M059J (cell line): ENCODE results near the gene CLCN7. TPM values are rescaled to one million over a fixed set of nuclear protein-coding genes. Genes with fewer than 3 reads are reported as not detected.

Experiments used
- DNase-seq: peaks from one replicate; pipeline ENCODE4 v3.0.0-alpha.2; 2012; ENCODE audit warnings: low read depth
- total RNA-seq: library from RNA; depleted of rRNA; stranded (reverse); fragments of >200 nt; shearing (Covaris generic); gene quantifications from 2 replicates; pipeline ENCODE4 v1.2.3, GENCODE V29; 2014; rRNA removed

Gene CLCN7, protein sequence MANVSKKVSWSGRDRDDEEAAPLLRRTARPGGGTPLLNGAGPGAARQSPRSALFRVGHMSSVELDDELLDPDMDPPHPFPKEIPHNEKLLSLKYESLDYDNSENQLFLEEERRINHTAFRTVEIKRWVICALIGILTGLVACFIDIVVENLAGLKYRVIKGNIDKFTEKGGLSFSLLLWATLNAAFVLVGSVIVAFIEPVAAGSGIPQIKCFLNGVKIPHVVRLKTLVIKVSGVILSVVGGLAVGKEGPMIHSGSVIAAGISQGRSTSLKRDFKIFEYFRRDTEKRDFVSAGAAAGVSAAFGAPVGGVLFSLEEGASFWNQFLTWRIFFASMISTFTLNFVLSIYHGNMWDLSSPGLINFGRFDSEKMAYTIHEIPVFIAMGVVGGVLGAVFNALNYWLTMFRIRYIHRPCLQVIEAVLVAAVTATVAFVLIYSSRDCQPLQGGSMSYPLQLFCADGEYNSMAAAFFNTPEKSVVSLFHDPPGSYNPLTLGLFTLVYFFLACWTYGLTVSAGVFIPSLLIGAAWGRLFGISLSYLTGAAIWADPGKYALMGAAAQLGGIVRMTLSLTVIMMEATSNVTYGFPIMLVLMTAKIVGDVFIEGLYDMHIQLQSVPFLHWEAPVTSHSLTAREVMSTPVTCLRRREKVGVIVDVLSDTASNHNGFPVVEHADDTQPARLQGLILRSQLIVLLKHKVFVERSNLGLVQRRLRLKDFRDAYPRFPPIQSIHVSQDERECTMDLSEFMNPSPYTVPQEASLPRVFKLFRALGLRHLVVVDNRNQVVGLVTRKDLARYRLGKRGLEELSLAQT
- 44.0 and 84.0 TPM in 2 replicates for total RNA-seq

DNA sequence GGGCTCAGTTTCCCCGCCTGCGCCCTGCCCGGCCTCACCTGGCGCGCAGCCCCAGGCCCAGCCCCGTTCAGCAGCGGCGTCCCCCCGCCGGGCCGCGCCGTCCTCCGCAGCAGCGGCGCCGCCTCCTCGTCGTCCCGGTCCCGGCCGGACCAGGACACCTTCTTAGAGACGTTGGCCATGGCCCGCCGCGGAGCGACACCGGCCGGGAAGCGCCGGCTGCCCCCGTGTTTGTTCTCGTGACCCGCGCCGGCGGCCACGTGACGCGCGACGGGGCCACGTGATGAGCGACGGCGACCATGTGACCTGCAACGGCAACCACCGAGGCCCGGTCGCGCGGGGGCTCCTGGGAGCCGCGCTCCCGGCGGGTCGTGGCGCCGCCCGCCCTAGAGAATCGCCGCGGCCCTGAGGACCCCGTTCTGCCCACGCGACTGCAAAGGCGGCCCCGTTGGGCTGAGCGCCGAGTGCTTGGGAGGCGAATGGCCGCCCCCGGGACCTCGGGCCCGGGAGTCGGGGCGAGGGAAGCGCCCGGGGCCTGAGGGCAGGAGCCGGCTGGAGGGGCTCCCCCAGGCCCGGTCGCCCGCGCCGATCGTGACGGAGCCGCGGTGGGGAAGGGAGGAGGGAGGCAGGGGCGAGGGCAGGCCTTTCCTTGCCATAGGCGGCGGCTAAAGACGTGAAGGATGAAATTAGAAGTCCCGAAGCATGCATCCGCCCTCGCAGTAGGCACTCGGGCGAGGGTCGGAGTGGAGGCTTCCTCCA, at the start of gene CLCN7:
Gene CLCN7, minus strand, starts transcription at position 233 of the 756 bp plus-strand sequence. Its CDS starts 54 bp downstream, at position 179.
- peak; percentile 80 for DNase-seq

DNA sequence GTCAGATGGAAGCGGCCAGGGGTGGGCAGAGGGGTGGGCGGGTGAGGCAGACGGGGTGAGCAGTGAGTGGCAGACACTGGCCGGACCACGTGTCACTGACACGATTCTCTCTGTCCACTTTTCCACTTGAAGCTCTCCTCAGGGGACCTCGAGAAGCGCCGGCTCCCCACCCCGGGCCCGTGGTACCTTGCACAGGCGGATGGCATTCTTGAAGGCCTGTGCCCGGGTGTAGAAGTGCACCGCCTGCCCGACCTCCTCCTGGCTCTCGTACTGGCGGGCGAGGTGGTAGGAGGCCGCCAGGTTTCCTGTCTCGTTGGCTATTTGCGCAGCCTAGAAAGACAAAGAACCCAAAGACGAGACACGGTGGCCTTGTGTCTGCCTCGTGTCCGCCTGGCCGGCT, 49.5 kb upstream of the CLCN7 start:
- no peak for DNase-seq

DNA sequence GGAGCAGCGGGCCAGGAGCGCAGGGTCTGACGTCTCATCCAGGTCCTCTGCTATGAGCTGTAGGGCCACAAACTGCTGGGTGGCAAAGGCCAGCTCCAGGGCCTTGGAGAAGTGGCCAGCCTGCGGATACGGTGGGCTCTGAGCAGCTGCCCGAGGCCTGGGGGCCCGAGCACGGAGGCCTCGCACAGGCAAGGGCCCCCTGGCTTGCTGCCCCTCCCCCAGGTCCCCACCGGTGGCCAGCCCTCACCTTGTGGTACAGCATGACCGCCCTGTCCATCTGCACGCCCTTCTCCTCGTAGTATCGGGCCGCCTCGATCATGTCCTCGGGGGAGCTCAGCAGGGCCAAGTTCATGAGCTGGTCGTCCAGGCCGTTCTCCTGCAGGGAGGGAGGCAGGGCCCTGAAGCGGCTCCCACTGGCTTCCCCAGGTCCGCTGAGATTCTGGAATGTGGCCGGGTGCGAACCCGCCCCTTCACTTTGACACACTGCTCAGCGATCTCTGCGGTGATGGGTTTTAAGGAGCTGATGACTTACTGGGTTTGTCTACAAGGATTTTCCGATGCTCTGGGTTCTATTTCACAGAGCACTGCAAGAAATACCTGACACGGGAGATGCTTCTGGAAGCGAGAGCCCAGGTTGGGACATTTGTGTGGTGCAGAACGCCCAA, 48.9 kb upstream of the CLCN7 start:
- no peak for DNase-seq

DNA sequence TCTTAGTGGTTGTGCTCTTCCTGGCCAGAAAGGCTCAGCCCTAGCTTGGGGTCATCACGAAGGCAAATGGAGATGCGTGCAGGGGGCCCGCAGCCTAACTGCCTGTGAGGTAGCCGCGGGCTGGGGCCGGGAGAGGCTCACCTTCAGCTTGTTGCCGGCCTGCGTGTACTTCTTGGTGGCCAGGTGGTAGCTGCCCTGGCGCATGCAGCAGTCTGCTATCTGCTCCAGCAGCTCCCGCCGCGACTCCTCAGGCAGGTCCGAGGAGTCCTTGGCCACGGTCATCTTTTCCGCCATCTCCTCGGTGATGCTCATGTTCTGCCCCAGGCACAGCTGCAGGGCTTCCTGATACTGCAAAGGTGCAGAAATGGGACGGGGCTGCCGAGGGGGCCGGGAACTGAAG, 45.6 kb upstream of the CLCN7 start:
- no peak for DNase-seq

DNA sequence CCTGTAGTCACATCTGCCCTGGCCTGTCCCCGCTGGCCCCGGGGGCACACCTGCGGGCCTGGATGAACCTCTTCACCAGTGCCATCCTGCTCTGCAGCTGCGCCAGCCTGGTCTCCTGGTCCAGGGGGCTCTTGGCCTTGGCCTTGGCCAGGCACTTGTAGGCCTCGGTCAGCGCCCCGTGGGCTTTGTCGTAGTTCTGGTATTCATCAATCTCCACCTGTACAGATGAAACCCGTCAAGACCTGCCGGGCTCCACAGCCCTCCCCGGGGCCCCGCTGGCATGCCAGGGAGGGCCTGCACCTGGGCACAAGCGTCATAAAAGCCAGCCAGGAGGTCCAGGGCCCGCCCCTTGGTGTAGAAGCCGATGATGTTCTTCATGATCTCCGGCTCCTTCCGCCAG, 45.0 kb upstream of the CLCN7 start:
- no peak for DNase-seq

DNA sequence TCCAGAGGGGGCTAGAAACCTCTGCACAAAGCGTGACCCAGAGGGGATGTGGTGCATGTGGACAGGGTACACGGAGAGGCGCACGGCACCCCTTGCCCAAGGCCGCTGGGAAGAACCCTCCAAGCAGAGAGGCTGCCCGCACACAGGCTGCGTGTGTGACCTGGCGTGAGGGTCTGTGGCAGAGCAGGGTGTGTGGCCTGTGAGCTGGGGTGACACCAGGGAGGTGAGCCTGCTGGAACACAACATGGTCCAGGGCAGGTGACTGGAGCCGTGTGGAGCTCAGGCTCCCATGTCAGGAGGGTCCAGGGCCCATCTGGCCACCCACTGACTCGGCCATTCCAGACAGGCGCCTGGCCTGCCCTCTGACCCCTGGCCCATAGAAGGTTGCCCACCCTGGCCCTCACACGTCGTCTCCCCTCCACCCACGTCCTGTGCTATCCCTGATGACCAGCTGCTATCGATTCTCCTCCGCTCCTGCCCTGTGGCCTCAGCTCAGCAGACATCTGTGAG, 43.9 kb upstream of the CLCN7 start:
- DNase-seq, result no peak

DNA sequence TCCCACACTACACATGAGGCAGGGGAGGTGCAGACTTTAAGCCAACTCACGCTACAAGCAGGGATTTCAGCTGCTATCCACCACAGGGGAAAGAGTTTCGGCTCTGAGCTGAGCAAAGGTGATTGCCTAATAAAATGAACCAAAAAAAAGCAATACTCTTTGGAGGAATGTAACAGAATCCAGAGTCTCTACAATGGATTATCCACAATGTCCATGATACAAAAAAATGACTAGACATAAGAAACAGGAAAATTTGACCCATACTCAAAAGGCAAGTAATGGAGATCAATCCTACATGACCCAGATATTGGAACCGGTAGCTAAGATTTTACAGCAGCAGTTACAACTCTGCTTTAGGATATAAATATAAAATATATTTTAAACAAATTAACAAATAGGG, 39.7 kb upstream of the CLCN7 start:
- DNase-seq, result no peak

DNA sequence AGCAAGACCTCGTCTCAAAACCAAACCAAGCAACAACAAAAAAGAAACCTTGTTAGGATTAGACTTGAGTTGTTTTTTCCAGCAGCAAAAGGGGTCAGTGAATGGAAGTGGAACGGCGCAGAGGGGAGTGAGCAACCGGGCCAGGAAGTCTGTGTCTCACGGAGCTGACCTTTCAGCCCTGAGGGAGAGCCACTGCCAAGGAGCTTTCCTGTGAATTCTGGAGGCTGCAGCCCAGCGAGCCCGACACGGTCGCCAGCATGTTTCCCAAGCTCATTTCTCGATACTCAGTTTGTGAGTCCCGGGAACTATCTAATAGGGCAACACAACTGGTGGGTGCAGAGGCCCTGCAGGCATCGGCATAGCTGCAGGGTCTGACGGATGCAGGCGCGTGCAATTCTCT, 37.9 kb upstream of the CLCN7 start:
- no peak for DNase-seq

DNA sequence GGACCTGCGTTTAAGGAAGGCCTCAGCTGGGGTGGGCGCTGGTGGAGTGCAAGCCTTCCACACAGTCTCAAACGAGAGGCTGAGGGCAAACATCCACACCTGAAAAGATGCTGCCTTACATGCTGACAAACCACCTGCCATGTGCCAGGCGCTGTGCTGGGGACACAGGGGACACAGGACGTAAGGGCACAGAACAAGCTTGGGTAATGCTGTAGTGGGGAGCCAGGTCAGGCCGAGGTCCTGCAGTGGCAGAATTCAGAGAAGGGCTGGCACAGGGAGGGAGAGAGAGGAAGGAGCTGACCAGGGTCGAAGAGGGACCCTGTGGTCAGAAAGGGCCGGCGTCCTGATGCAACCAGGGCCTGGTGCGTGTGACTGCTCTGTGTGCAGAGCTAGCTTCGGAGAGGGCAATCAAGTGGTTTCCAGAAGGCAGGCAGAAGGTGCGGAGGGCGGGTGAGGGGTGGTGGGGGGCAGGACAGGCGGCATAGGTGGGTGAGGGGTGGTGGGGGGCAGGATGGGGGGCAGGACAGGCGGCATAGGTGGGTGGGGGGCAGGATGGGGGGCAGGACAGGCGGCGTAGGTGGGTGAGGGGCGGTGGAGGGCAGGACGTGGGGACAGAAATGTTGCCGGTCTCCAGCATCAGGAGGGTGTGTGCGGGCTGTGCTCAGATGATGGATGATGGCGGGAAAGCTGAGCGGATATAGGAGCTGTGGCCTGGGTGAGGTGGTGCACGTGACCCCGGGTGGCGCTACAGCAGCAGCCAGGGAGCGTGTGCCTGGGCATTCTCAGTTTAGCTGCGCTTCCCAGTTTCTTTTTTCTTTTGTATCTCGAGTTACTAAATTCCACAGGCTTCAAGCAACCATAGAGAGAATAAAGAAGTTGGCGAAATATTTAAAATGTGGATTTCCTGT, 37.1 kb upstream of the CLCN7 start:
- DNase-seq, result no peak

DNA sequence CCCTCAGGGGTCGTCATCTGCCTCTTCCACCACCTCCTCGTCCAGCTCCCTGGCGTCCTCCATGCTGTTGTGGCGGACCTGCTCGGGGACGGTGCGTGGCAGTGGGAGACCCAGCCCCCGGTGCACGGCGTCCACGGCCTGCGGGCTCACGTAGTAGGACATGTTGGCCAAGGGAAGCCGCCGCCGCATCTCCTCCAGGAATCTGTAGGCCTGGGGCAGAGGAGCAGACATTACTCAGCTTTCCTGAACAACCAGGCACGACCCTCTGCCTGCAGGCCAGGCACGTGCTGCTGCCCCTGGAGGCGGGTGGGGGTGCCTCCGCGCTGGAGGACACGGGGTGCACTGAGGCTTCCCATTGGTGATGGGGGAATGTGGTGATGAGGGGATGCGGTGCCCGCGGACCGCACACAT, 36.1 kb upstream of the CLCN7 start:
- no peak for DNase-seq

DNA sequence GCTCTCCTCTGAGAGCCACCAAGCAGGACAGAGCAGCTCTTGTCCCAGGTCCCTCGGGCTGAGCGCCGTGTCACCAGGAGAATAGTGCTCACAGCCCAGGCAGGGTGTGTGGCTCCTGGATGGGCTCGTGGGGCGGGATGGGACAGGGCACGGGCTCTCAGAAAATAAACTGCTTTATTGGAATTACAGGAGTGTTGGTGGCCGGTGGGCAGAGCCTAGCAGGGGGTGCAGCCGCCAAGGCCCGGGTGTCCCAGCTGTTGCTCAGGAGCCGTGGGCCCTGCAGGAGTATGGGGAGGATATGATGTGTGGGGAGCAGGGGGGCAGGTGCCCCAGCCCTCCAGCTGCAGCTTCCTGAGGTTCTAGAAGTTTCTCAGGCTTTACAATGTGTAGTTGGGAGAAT, 35.4 kb upstream of the CLCN7 start:
- DNase-seq, result no peak

DNA sequence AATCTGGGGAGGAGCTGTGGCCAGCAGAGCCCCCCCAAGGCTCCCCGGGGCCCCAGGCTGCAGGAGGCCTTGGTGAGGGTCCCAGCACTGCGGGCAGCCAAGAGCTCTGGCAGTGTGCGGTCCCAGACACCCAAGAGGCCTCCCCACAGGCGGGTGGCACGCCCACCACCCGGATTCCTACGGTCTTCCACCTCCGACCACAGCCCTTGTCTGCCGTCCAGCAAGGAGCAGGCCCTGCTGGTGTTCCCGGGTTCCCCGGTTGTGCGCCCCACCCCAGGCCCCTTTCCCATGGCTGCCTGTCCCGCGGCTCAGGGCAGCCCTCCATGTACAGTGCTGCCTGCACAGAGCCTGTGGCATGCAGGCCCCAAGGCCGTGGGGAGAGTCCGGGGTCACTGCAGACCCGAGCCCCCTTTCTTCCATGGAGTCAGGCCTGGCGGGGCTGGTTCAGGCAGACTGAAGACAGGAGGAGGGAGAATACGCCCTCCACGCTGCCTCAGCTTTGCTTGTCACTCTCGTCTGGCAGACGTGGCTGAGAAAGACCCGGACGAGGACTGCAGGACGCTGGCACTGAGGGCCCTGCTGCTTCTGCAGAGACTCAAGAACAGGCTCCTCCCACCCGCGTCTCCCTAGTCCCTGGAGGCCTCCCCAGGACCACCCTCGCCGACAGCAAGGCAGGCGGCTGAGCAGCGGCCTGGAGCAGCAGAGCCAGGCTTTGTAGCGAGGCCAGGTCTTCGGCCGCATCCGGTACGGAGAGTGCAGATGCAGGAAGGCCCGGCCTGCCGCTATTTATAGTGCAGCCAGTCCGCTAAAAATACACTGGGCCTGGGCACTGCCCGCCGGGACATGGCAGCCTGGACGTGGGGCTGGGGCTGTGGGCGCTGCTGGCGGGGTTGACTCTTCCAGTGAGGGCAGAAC, 34.7 kb upstream of the CLCN7 start:
- no peak for DNase-seq

DNA sequence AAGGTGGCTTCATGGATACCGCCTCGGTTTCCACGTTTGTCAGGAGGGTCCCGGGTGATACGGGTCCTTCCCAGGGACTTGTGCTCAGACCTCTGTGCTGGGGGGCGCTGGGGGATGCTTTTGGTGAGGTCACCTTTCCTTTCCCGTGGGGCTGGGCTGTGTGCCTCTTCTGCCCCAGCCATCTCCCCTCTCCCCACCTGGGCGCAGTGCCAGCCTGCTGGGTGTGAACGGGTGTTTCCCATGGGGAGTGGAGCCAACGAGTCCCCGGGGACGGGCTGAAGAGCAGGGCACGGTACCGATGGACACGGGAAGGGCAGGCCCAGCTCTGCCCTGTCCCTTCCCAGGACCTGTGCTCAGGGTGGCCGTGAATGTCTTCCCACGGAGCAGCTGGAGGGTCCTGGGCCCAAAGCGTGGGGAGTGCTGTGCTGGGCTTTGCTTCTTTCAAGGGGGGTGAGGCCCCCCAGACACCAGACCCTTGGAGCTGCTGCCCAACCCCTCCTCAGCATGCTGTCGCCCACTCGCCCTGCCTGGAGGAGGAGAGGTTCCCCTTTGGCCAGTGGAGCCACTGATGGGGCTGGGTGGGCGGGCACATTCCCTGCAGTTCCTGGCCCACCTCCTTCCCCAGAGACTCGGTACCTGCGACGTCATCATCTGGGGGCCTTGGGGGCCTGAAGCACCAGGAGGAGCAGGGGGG, 33.8 kb upstream of the CLCN7 start:
- no peak for DNase-seq

DNA sequence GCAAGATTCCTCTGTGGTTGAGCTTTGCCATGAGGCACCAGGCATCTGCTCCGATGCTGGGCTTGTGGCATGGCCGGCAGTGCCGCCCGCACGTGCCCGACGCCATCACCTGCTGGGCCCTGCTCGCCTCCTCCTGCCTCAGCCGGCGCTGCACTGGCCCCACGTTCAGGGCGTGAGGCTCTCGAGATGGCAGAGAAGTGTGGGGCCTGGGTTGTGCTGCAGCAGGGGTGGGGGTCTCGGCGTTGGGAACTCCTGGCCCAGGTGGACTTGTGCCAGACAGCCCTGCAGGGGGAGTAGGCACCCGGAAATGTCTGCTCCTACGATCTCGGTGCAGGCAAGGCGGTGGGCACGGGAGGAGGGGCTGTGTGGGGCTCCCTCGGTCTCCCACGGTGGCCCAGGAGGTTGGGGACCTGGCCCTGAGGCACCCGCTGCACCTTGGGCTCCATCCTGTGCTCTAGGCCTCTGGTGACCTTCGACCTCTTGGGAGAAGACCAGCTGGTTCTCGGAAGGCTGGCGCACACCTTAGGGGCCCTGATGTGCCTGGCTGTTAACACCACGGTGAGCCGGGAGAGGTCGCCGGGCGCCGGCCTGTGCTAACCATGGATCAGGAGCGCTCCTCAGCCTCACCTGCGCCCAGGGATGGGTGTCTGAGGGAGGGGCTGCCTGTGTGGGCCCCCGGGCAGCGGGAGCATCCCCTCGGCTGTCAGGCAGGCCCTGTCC, 31.8 kb upstream of the CLCN7 start:
- DNase-seq, result no peak

DNA sequence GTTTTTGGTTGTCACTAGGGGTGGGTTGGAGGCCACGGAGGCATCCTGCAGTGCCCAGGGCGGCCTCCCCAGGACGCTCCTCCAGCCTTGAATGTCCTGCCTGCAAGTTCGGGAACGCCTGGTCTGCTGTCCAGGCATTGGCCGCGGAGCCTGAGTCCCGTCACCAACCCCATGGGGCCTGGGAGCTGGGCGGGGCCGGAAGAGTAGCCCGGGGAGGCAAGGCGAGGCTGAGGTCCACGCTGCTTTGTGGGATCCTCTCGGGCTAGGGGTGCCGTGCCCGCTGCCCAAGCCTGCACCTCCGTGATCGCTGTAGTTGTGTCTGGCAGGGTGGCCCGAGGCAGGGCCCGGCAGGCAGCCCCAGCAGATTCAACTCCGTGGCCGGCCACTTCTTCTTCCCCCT, 31.1 kb upstream of the CLCN7 start:
- no peak for DNase-seq

DNA sequence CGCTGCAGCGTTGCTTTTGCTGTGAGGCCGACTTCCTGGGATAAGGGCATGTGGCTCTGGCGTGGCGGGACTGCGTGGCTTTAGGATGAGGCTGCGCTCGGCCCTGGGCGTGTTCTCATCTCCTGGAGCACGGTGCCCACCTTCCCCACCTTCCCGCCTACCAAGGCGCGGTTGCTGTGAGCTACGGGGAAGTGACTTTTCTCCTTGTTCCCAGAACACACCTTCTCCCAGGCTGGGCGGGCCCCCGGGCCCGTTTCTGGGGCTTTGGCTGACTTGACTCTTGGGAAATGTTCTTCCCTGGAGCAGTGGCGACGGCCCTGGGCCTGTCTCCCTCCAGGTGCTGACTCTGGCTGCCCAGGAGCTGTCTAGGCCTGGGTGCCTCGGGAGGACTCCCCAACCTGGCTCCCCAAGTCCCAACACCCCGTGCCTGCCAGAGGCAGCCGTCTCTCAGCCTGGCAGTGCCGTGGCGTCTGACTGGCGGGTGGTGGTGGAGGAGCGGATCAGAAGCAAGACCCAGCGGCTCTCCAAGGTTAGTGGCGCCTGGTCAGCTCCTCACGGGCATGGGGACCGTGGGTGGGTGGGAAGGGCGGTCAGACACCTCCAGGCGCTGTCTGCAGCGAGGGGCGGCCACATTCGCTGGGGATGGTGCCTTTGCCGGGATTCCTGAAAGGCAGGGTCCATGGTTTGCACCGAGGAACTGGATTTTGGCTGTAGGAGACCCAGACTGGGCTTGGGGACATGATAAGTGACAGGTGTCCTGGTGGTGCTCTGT, 30.4 kb upstream of the CLCN7 start:
- DNase-seq, result no peak
